HG03378 (cell line): ENCODE results near the gene CCDC183.
"Not testable (repeated sequence)": the region's sequence is repeated elsewhere in the genome, so short reads cannot be mapped to it uniquely, and the experiment has no call there.

Experiments
- ATAC-seq: cut with Tn5 transposase; IDR thresholded peaks from one replicate; pipeline ENCODE4 v1.9.1; 2021; ENCODE audit warnings: mild to moderate bottlenecking, moderate library complexity; ENCODE audit not compliant: unreplicated experiment

CCDC183 gene

GRCh38 chr9:136784249-136784996, 11.7 kb upstream of the CCDC183 start:
- ATAC-seq = no peak

- ATAC-seq = no peak
These were observed 11.2 kb upstream of the CCDC183 start for GRCh38 chr9:136784997-136785361.

- not testable (repeated sequence) for ATAC-seq
These were observed 10.4 kb upstream of the CCDC183 start for GRCh38 chr9:136785565-136786355.

- no peak for ATAC-seq
These were observed 9.7 kb upstream of the CCDC183 start for GRCh38 chr9:136786451-136786850.

- ATAC-seq = not testable (repeated sequence)
These were observed 9.2 kb upstream of the CCDC183 start for GRCh38 chr9:136786983-136787382.

- ATAC-seq = no peak
These were observed 8.3 kb upstream of the CCDC183 start for GRCh38 chr9:136787690-136788400.

- not testable (repeated sequence) for ATAC-seq
These were observed 7.3 kb upstream of the CCDC183 start for GRCh38 chr9:136788644-136789522.

GRCh38 chr9:136789523-136789937, 6.6 kb upstream of the CCDC183 start:
- no peak for ATAC-seq

GRCh38 chr9:136790640-136791515, 5.3 kb upstream of the CCDC183 start, which contains the start of gene TMEM141:
TMEM141 (plus strand) TSS chr9:136791344; CDS start chr9:136791371, 27 bp downstream.
- ATAC-seq = peak; percentile 64

GRCh38 chr9:136791516-136792276, 4.4 kb upstream of the CCDC183 start:
- ATAC-seq = peak; percentile 27

GRCh38 chr9:136792321-136793085, 3.6 kb upstream of the CCDC183 start:
- ATAC-seq = no peak

GRCh38 chr9:136793086-136793946, 2.8 kb upstream of the CCDC183 start:
- ATAC-seq = no peak

GRCh38 chr9:136794281-136794999, 1.7 kb upstream of the CCDC183 start:
- no peak for ATAC-seq

GRCh38 chr9:136795000-136795348, 1.2 kb upstream of the CCDC183 start:
- ATAC-seq = no peak

GRCh38 chr9:136796775-136797347, 723 bp downstream of the CCDC183 start:
- ATAC-seq = not testable (repeated sequence)

GRCh38 chr9:136798708-136799078, 2.6 kb downstream of the CCDC183 start:
- no peak for ATAC-seq
